PFSK-1 (cell line): ENCODE data around the gene PCNT.

Experiments used
- FOXP2 ChIP-seq: optimal IDR thresholded peaks from 2 replicates; pipeline ENCODE3; 2011; ENCODE audit warnings: borderline replicate concordance, control low read depth, inconsistent platforms; ENCODE audit not compliant: insufficient read depth; ENCODE audit errors: extremely low read length, extremely low read depth
- POLR2AphosphoS5 ChIP-seq: IDR thresholded peaks from 2 replicates; pipeline ENCODE4 v1.6.1; 2012; ENCODE audit warnings: low read depth, mild to moderate bottlenecking, control low read depth, low read length, moderate library complexity
- REST ChIP-seq, 2 experiments: IDR thresholded peaks; 2 replicates each; pipeline versions ENCODE4 v1.6.1 to v1.8.0; 2011 to 2012; ENCODE audit warnings: low read depth in 2 of 2, low read length in 2 of 2, control low read depth in 1 of 2, inconsistent platforms in 1 of 2, mild to moderate bottlenecking in 1 of 2, moderate library complexity in 1 of 2; ENCODE audit not compliant: insufficient read depth in 1 of 2
- SIN3A ChIP-seq: IDR thresholded peaks from 2 replicates; pipeline ENCODE4 v1.6.1; 2012; ENCODE audit warnings: mild to moderate bottlenecking, low read length, moderate library complexity, borderline replicate concordance; ENCODE audit not compliant: insufficient read depth
- TAF1 ChIP-seq: IDR thresholded peaks from 2 replicates; pipeline ENCODE4 v1.6.1; 2012; ENCODE audit warnings: low read length, control low read depth, borderline replicate concordance; ENCODE audit not compliant: insufficient read depth

Gene PCNT

GRCh38 chr21:46477765-46478164 lies 153.8 kb downstream of the PCNT start:
- TF ChIP-seq REST (IDR thresholded peaks at IDR 0.05; ENCODE audit: insufficient read depth in 1 of 2, low read depth in 2 of 2, low read length in 2 of 2): no peak
- TF ChIP-seq FOXP2: no peak
- no peak for TF ChIP-seq TAF1
- no peak for TF ChIP-seq SIN3A
- TF ChIP-seq POLR2AphosphoS5: no peak

- TF ChIP-seq SIN3A: no peak
- TF ChIP-seq REST (IDR thresholded peaks at IDR 0.05; ENCODE audit: insufficient read depth in 1 of 2, low read depth in 2 of 2, low read length in 2 of 2): no peak
- TF ChIP-seq TAF1: no peak
- TF ChIP-seq POLR2AphosphoS5: no peak
- TF ChIP-seq FOXP2: no peak
Observed at GRCh38 chr21:46478910-46479309, 155.0 kb downstream of the PCNT start.

- no peak for TF ChIP-seq SIN3A
- TF ChIP-seq POLR2AphosphoS5: no peak
- TF ChIP-seq REST (IDR thresholded peaks at IDR 0.05; ENCODE audit: insufficient read depth in 1 of 2, low read depth in 2 of 2, low read length in 2 of 2): no peak
- no peak for TF ChIP-seq FOXP2
- TF ChIP-seq TAF1: no peak
Observed at GRCh38 chr21:46480466-46480865, 156.5 kb downstream of the PCNT start.

- no peak for TF ChIP-seq FOXP2
- no peak for TF ChIP-seq POLR2AphosphoS5
- TF ChIP-seq SIN3A: no peak
- TF ChIP-seq TAF1: no peak
- no peak for TF ChIP-seq REST (IDR thresholded peaks at IDR 0.05; ENCODE audit: insufficient read depth in 1 of 2, low read depth in 2 of 2, low read length in 2 of 2)
Observed at GRCh38 chr21:46482225-46482845, 158.4 kb downstream of the PCNT start.

- TF ChIP-seq REST (IDR thresholded peaks at IDR 0.05; ENCODE audit: insufficient read depth in 1 of 2, low read depth in 2 of 2, low read length in 2 of 2) (no peak), POLR2AphosphoS5 (no peak), SIN3A (no peak), TAF1 (no peak), FOXP2 (no peak)
Observed at GRCh38 chr21:46482846-46483231, 158.9 kb downstream of the PCNT start.
